Body of pancreas (tissue), 4 donors: ENCODE results near the gene GRIP1.

ENCODE experiments used
- POLR2A ChIP-seq, 3 donors: fragments of 450-650 bp; IDR thresholded peaks; one replicate each; pipeline ENCODE4 v1.6.1; 2016; ENCODE audit warnings: antibody characterized with exemption in 3 of 3, mild to moderate bottlenecking in 2 of 3
- TF ChIP-seq, protein P1 (sequence below), 7 experiments: fragments of 450-650 bp in 4 of 7; fragments of 200-600 bp in 3 of 7; sonication (generic) in 3 of 7; IDR thresholded peaks; one replicate each; pipeline ENCODE4 v1.5.1; 2016 to 2019; ENCODE audit warnings: antibody characterized with exemption in 7 of 7

DNA sequence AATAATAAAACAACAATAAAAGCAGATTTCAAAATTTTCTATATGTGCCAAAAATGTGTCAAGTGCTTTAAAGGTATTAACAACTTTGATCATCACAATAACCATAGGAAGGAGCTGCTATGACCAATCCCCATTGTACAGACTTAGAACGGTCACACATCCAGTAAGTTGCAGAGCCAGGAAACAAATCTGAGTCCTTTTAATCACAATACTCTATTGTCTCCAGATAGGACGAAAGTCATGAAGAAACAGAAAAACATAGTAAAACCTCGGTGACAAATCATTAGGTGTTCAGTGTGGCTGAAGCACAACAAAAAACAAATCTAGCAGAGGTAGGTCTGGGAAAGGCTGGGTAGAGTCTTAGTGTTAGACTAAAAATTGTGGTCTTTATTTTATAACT, 178.8 kb downstream of the GRIP1 start:
- TF ChIP-seq, protein P1, sequence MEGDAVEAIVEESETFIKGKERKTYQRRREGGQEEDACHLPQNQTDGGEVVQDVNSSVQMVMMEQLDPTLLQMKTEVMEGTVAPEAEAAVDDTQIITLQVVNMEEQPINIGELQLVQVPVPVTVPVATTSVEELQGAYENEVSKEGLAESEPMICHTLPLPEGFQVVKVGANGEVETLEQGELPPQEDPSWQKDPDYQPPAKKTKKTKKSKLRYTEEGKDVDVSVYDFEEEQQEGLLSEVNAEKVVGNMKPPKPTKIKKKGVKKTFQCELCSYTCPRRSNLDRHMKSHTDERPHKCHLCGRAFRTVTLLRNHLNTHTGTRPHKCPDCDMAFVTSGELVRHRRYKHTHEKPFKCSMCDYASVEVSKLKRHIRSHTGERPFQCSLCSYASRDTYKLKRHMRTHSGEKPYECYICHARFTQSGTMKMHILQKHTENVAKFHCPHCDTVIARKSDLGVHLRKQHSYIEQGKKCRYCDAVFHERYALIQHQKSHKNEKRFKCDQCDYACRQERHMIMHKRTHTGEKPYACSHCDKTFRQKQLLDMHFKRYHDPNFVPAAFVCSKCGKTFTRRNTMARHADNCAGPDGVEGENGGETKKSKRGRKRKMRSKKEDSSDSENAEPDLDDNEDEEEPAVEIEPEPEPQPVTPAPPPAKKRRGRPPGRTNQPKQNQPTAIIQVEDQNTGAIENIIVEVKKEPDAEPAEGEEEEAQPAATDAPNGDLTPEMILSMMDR (IDR thresholded peaks at IDR 0.05): no peak
- no peak for TF ChIP-seq POLR2A (IDR thresholded peaks at IDR 0.05)
